ENCODE measurements around the gene LZTR1. TPM values are rescaled to one million over a fixed set of nuclear protein-coding genes. Genes with fewer than 3 reads are reported as not detected.
A peak's percentile ranks its signal among the peaks of the same experiment; 100 is the strongest.

The LZTR1 gene
- total and polyA plus RNA-seq, 2 of the 8 experiments (the other 6 are each of a cell fraction or from before 2014, with no cell fraction given) = 22.3 to 31.0 TPM

- TF ChIP-seq HDAC2 (IDR thresholded peaks at IDR 0.05; ENCODE audit: borderline replicate concordance in 1 of 2, low read depth in 2 of 2, low read length in 2 of 2) (no peak), ASH2L (IDR thresholded peaks at IDR 0.05; ENCODE audit: low read length) (peak; percentile 48), TBP (IDR thresholded peaks at IDR 0.05; ENCODE audit: low read depth, low read length) (0 out of 2 replicates have a peak, but pooled peaks have one; percentile 18), POLR2A (IDR thresholded peaks at IDR 0.05; ENCODE audit: control extremely low read depth in 1 of 2, low read depth in 2 of 2, low read length in 2 of 2) (0 out of 3 replicates have a peak, but pooled peaks of 1 of the 2 experiments have one; percentile 46), FOSL1 (IDR thresholded peaks at IDR 0.05; ENCODE audit: insufficient read depth, low read depth, low read length) (no peak), TCF12 (IDR thresholded peaks at IDR 0.05; ENCODE audit: low read depth, low read length) (no peak), RFX5 (IDR thresholded peaks at IDR 0.05; ENCODE audit: borderline replicate concordance, low read depth, low read length) (no peak), CEBPB (IDR thresholded peaks at IDR 0.05; ENCODE audit: low read depth, low read length) (no peak), GABPA (IDR thresholded peaks at IDR 0.05; ENCODE audit: borderline replicate concordance, insufficient read depth, low read length) (no peak)
- TF ChIP-seq, protein P1, sequence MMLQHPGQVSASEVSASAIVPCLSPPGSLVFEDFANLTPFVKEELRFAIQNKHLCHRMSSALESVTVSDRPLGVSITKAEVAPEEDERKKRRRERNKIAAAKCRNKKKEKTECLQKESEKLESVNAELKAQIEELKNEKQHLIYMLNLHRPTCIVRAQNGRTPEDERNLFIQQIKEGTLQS (IDR thresholded peaks at IDR 0.05; ENCODE audit: insufficient read depth, low read depth, low read length) = no peak
These were observed 31.6 kb downstream of the LZTR1 start (continued) for GRCh38 chr22:21013657-21014201.
